GM19463 (cell line): Measurements from ENCODE around the gene FGGY.
A peak's percentile ranks its signal among the peaks of the same experiment; 100 is the strongest.
"Not testable (repeated sequence)": the region's sequence is repeated elsewhere in the genome, so short reads cannot be mapped to it uniquely, and the experiment has no call there.

Source experiments
- ATAC-seq: cut with Tn5 transposase; IDR thresholded peaks from one replicate; pipeline ENCODE4 v1.9.1; 2021; ENCODE audit warnings: mild to moderate bottlenecking, moderate library complexity; ENCODE audit not compliant: unreplicated experiment

Gene FGGY

GRCh38 chr1:59532102-59532501 is 235.2 kb downstream of the FGGY start:
- ATAC-seq, result no peak

GRCh38 chr1:59538476-59538875 is 241.6 kb downstream of the FGGY start:
- ATAC-seq, result not testable (repeated sequence)

- ATAC-seq, result no peak
Observed at GRCh38 chr1:59539961-59540681, 243.2 kb downstream of the FGGY start.

- ATAC-seq, result no peak
Observed at GRCh38 chr1:59541161-59541560, 244.3 kb downstream of the FGGY start.

GRCh38 chr1:59541891-59542290 is 245.0 kb downstream of the FGGY start:
- ATAC-seq, result no peak

GRCh38 chr1:59543211-59543668 is 246.3 kb downstream of the FGGY start:
- no peak for ATAC-seq

GRCh38 chr1:59544615-59545293 is 247.9 kb downstream of the FGGY start:
- ATAC-seq, result no peak

- ATAC-seq, result no peak
Observed at GRCh38 chr1:59545830-59546229, 248.9 kb downstream of the FGGY start.

GRCh38 chr1:59549066-59549837 is 252.4 kb downstream of the FGGY start:
- ATAC-seq, result no peak

- no peak for ATAC-seq
Observed at GRCh38 chr1:59549903-59550302, 253.0 kb downstream of the FGGY start.

GRCh38 chr1:59552007-59552406 is 255.1 kb downstream of the FGGY start:
- ATAC-seq, result no peak

- no peak for ATAC-seq
Observed at GRCh38 chr1:59553371-59553770, 256.5 kb downstream of the FGGY start.

- ATAC-seq, result no peak
Observed at GRCh38 chr1:59554011-59554663, 257.2 kb downstream of the FGGY start.

GRCh38 chr1:59554752-59555151 is 257.9 kb downstream of the FGGY start:
- ATAC-seq, result no peak

- no peak for ATAC-seq
Observed at GRCh38 chr1:59556398-59556797, 259.5 kb downstream of the FGGY start.

GRCh38 chr1:59556802-59557548 is 260.1 kb downstream of the FGGY start:
- ATAC-seq, result no peak

GRCh38 chr1:59557549-59557885 is 260.6 kb downstream of the FGGY start:
- no peak for ATAC-seq

GRCh38 chr1:59558580-59558979 is 261.7 kb downstream of the FGGY start:
- not testable (repeated sequence) for ATAC-seq

- peak; percentile 58 for ATAC-seq
Observed at GRCh38 chr1:59560807-59561450, 264.0 kb downstream of the FGGY start.

GRCh38 chr1:59561796-59562195 is 264.9 kb downstream of the FGGY start:
- ATAC-seq, result no peak
